Stimulated activated CD4-positive, alpha-beta T cell treated with anti-CD3 and anti-CD28 coated beads, Interleukin-12 subunit alpha, Interleukin-12 subunit beta, amount 100 ng/mL, for 4 hours (primary cell): ENCODE measurements around the gene LENG9.
A peak's percentile ranks its signal among the peaks of the same experiment; 100 is the strongest.
"Not testable (repeated sequence)": the region's sequence is repeated elsewhere in the genome, so short reads cannot be mapped to it uniquely, and the experiment has no call there.

Experiments
- DNase-seq: peaks from one replicate; pipeline ENCODE4 v3.0.0-alpha.2; 2020

Gene LENG9

GRCh38 chr19:54463531-54464043 lies at the start of gene LENG9:
Gene LENG9 (minus strand): TSS chr19:54463778. CDS start chr19:54463526, 252 bp downstream.
- peak; percentile 93 for DNase-seq

DNA sequence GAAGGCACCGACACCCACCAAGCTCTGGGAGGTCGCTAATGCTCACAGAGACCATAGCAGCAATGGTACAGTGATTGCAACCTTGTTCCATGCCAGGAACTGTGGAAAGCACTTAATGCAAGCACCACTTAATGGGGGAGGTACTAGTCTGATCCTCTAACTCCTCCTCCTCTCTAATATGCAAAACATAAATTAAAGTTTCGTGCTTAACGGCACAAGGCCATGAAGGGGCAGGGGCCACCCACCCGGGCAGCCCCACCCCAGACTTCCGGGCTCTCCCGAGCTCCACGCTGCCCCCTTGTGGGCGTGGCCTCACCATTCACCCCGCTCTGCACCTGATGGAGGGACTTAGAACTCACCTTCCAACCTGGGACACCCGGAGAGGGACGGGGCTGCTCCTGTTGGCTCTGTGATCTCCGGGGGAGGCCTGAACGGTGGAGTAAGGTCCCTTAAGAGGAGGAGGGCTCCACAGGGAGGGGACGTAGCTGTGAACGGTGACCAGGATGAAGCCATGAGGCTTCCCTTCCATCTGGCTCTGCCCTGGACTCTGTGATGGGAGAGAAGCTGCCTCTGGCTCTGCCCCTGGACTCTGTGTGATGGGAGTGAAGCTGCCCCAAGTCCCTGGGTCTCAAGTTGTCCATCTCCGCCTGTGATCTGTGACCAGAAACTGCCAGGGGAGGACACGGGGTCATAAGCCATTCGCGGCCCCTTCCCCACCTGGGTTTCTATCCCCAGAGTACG lies 45.8 kb upstream of the LENG9 start:
- DNase-seq, result not testable (repeated sequence)

DNA sequence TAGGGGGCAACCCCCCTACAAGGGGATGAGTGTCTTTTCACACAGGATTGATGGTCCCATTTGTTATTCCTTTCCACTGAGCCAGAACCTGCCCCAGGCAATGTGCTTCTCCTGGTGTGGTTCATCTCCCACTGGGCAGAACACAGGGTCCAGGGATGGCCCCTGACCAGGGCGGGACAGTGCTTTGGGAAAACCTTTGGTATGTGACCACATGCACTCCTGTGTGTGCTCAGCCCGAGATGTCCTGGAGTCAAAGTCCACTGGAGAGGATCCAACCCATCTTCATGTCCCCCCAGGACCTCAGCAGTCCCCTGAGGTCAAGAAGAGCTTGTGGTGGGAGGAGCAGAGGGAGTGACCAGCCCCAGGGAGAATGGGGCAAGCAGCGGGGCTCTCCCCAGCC lies 44.9 kb upstream of the LENG9 start:
- not testable (repeated sequence) for DNase-seq

DNA sequence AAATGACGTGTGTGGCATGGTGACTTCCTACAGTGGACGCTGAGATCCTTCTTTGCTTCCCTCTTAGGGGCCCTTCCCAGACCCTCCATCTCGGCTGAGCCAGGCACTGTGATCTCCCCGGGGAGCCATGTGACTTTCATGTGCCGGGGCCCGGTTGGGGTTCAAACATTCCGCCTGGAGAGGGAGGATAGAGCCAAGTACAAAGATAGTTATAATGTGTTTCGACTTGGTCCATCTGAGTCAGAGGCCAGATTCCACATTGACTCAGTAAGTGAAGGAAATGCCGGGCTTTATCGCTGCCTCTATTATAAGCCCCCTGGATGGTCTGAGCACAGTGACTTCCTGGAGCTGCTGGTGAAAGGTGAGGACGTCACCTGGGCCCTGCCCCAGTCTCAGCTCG lies 44.2 kb upstream of the LENG9 start:
- no peak for DNase-seq

- not testable (repeated sequence) for DNase-seq
Measured at GRCh38 chr19:54507038-54507717, 43.6 kb upstream of the LENG9 start.

- no peak for DNase-seq
Measured at GRCh38 chr19:54506079-54506478, 42.5 kb upstream of the LENG9 start.

DNA sequence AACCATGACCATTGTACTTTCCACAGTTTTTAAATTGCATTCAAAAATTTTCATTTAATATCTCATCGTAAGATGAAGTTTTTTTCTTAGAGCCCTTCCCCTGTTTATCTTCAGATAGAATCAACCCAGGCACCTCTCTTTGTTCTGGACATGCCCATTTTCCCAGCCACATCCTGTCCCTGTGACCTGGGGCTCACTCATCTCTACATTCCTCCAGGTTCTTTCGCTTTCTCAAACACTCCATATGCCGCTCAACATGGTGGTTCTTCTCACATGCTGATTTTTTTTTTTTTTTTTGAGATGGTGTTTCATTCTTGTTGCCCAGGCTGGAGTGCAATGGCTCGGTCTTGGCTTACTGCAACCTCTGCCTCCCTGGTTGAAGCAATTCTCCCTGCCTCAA lies 42.0 kb upstream of the LENG9 start:
- not testable (repeated sequence) for DNase-seq

- DNase-seq, result no peak
Measured at GRCh38 chr19:54502518-54503048, 39.0 kb upstream of the LENG9 start, which contains the start of gene LAIR2. Gene LAIR2 (plus strand): TSS chr19:54502831. CDS start chr19:54502919, 88 bp downstream.

GRCh38 chr19:54498451-54498772 lies 34.8 kb upstream of the LENG9 start:
- not testable (repeated sequence) for DNase-seq

DNA sequence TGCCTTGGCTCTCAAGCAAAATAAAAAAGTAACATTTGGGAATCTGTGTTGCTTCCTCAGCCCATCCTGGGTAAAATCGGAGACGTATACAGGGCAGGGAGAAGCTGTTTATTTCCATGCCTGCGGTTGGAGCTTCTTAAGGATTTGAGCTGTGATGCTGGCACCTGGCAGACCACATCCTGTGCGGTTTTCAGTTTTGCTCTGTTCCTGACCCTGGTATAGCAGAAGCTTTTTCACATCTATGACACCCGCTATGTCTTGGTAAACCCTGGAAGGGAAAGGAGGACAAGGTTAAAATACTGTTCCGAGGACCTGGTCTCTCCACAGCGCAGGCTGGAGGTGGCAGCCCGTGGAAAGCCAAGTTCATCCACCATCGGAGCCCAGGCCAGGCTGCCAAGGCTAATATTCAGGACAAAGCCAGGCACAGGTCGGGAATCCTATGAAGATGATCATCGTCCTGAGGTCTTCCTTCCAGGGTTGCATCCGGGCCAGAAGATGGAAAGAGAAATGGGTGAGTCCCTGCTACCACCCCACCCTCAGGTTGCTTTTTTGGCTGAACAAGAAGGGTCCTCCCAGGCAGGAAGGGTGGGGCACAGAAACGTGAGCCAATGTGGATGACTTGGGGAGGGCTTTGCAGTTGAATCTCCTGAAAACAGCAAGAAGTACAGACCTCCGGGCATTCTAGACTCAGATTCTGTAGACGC lies 34.3 kb upstream of the LENG9 start:
- not testable (repeated sequence) for DNase-seq

DNA sequence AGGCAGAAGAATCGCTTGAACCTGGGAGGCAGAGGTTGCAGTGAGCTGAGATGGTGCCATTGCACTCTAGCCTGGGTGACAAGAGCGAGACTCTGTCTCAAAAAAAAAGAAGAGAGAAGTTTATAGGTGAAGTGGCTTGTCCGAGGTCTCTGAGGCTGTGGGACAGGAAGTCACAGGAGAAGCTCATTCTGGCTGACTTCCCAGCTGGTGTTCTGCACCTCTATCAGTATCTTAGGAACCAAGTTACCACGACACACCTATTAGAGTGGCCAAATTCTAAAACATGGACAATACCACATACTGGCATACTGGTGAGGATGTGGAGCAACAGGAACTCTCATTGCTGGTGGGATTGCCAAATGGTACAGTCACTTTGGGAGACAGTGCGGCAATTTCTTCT lies 31.7 kb upstream of the LENG9 start:
- DNase-seq, result not testable (repeated sequence)

DNA sequence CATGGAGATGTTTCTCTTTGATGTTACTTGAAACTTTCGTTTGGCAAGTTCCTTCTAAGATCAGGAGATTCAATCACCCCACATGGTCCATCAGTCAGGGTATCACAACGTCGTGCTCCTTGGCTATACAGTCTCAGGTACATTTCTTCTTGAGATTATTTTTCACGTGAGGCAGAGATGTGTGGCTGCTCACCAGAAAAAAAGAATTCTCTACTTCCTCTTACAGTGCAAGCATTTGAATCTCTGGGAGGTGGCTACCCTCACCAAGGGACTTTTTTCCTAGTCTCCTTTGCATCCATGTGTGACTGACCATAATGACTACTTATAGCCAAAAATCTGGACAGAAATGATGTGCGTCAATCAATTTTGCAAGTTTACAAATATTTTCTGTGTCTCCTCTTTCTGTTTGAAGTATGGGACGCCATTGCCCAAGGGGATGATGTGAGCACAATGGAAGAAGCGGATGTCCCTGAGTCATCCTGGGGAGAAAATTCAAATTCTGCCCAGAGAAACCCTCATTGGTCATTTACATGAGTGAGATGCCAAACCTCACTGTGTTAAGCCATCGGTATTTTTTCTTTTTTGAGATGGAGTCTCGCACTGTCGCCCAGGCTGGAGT lies 30.5 kb upstream of the LENG9 start:
- no peak for DNase-seq

GRCh38 chr19:54493056-54493455 lies 29.5 kb upstream of the LENG9 start:
- not testable (repeated sequence) for DNase-seq

- no peak for DNase-seq
Measured at GRCh38 chr19:54492568-54492967, 29.0 kb upstream of the LENG9 start.

- DNase-seq, result no peak
Measured at GRCh38 chr19:54489766-54490165, 26.2 kb upstream of the LENG9 start.

GRCh38 chr19:54489341-54489740 lies 25.8 kb upstream of the LENG9 start:
- DNase-seq, result no peak

DNA sequence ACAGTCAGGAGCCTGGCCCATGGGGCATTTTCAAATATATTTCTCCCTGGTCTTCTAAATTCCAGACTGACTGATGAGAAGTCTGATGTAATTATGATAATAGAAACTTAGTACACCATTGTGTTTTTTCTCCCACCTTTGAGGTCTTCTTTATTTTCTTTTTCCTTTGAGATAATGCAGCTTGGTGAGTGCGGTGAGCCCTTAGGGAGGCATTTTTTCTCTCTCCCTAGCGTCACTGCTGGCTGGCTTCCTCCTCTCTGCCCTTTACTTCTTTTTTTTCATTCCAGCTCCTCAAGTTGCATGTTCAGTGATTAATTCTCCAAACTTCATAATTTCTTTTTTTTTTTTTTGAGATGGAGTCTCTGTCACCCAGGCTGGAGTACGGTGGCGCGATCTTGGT lies 22.3 kb upstream of the LENG9 start:
- no peak for DNase-seq

DNA sequence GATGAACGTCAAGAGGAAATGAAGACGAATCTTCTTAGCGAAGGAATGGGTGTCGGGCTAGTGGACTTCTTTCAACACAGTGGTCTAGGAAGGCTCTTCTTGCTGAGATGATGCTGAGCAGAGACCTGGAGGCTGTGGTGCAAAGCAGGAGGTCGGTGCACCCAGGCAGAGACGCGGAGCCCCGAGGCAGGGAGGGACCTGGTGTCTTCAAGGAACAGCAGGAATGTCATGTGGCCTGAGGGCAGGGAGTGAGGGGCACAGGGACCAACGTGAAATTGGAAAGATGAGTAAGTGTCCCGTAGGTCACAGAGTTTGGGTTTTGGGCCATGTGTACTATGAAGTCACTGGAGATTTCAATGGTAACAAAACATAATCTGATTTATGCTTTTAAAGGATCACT lies 20.9 kb upstream of the LENG9 start:
- DNase-seq, result no peak

DNA sequence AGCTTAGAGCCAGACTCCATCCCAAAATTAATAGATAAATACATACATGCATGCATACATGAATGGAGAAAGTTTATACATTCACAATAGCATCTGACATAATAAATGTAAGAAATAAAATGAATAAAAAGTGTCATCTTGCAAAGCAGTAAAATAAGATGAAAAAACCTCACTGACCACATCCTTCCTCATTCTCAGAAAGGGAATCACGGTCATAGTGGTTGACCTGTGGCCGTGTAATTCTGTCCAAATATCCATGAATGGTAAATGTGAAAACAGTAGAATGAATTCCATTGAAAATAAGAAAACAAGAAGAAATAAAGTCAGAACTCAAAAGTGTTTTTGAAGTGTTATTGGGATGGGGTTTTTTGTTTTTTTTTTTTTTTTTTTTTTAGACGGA lies 19.3 kb upstream of the LENG9 start:
- no peak for DNase-seq

DNA sequence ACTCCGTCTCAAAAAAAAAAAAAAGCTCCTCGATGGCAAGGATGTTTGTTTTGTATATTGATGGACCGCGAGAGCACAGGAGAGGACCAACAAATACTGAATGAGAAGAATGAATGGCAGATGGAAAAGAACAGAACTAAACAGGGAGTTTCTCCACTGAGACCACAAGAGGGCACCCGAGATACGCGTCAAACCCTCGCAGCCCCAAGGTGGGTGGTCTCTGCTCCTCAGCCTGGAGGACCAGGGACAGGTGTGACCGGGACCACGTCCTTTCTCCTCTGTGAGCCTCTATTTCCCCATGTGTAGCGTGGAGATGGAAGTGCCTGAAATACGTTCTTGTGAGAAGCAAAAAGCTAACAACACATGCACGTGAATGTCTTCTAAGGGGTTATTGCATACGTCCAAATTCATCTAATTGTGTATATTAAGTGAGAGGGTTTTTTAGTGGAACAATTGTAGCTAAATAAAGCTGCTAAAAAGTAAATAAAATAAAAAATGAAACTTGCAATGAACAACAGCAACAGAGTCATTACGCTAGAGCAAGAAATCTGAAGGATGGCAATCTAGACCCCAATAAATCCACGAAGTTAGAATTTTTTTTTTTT lies 17.9 kb upstream of the LENG9 start:
- no peak for DNase-seq

GRCh38 chr19:54480051-54480450 lies 16.5 kb upstream of the LENG9 start:
- no peak for DNase-seq

DNA sequence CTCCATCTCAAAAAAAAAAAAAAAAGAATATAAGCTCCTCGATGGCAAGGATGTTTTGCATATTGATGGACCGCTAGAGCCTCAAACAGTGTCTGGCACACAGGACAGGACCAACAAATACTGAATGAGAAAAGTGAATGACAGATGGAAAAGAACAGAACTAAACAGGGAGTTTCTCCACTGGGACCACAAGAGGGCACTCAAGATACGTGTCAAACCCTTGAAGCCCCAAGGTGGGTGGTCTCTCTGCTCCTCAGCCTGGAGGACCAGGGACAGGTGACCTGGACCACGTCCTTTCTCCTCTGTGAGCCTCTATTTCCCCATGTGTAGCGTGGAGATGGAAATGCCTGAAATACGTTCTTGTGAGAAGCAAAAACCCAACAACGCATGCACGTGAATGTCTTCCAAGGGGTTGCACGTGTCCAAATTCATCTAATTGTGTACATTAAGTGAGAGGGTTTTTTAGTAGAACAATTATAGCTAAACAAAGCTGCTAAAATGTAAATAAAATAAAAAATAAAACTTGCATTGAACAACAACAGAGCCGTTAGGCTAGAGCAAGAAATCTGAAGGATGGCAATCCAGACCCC lies 15.2 kb upstream of the LENG9 start:
- DNase-seq, result no peak
